SK-N-MC (cell line): Measurements from ENCODE around the gene ASCC2.

Source experiments
- EZH2 ChIP-seq: fragments of 200-600 bp; sonication (generic); IDR thresholded peaks from one replicate; pipeline ENCODE4 v1.6.1; 2017; ENCODE audit warnings: antibody characterized with exemption
- POLR2AphosphoS5 ChIP-seq: IDR thresholded peaks from 2 replicates; pipeline ENCODE4 v1.6.1; 2012; ENCODE audit warnings: mild to moderate bottlenecking, low read depth, low read length, borderline replicate concordance

DNA sequence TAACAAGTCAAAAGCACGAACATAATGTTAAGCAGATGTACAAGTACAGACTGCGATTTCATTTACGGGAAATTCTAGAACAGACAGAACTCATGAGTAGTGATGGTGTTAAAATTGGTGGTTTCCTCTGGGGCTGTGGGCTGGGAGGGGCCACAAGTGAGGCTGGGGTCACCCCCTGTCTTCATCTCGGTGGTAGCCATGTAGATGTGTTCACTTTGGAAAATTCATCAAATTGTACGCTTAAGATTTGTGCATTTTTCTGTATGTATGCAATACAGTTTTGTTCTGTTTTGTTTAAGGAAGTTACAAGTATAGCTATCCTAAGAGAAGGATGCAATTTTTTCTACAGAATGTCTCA lies 504 bp upstream of the ASCC2 start:
- TF ChIP-seq POLR2AphosphoS5 (no peak), EZH2 (no peak)
